AG09319 (cell line): ENCODE measurements around the gene TMEM218.

Source experiments
- DNase-seq: peaks from one replicate; pipeline ENCODE4 v3.0.0-alpha.2; 2010; ENCODE audit warnings: low read depth; ENCODE audit errors: extremely low read depth
- TF ChIP-seq, protein P1 (sequence below): IDR thresholded peaks from 2 replicates; pipeline ENCODE4 v1.5.1; 2011; ENCODE audit warnings: low read depth, mild to moderate bottlenecking, inconsistent platforms, low read length, moderate library complexity

TMEM218 gene

DNA sequence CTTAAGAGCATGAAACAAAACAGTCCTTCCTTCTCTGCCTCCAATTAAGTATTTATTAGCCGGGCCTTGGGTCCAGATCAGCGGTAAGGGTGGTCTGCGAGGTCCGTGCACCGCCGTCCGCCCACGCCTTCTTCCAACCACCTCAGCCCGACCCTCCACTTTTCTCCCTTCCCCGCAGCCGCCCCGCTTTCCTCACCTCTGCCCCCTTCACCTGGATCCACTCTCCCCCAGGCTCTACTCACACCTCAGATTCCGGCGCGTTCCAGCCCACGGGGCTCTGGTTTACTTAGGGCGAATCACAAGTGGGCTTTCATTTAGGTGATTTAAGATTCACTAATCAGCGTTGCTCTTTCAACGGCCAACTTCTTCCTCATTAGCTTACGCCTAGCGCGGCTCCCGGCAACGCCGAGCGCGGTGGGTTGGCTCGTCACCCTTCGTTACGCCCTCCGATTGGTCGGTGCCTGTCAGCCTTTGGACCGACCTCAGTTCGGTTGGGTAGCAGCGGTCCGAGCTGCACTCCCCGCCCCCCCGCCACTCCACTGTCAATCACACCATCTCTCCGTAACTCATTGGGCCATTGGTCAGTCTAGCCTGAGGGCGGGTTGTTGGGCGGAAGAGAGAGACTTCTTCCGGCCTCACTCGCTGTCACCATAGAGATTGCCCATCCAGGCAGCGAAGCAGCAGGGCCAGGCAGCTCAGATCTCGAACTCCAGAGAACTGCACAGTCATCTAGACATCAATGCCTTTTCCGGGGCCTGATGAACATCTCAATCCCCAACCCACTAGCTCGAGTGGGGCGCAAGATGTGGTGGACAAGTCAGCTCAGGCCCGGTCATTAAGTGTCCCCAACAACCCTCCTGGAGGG lies at the start of gene TMEM218:
TMEM218 (minus strand) TSS at position 284 of the 865 bp plus-strand sequence. CDS start 9,385 bp downstream, outside the sequence.
- DNase-seq = peak; percentile 98
- TF ChIP-seq, protein P1, sequence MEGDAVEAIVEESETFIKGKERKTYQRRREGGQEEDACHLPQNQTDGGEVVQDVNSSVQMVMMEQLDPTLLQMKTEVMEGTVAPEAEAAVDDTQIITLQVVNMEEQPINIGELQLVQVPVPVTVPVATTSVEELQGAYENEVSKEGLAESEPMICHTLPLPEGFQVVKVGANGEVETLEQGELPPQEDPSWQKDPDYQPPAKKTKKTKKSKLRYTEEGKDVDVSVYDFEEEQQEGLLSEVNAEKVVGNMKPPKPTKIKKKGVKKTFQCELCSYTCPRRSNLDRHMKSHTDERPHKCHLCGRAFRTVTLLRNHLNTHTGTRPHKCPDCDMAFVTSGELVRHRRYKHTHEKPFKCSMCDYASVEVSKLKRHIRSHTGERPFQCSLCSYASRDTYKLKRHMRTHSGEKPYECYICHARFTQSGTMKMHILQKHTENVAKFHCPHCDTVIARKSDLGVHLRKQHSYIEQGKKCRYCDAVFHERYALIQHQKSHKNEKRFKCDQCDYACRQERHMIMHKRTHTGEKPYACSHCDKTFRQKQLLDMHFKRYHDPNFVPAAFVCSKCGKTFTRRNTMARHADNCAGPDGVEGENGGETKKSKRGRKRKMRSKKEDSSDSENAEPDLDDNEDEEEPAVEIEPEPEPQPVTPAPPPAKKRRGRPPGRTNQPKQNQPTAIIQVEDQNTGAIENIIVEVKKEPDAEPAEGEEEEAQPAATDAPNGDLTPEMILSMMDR = no peak

DNA sequence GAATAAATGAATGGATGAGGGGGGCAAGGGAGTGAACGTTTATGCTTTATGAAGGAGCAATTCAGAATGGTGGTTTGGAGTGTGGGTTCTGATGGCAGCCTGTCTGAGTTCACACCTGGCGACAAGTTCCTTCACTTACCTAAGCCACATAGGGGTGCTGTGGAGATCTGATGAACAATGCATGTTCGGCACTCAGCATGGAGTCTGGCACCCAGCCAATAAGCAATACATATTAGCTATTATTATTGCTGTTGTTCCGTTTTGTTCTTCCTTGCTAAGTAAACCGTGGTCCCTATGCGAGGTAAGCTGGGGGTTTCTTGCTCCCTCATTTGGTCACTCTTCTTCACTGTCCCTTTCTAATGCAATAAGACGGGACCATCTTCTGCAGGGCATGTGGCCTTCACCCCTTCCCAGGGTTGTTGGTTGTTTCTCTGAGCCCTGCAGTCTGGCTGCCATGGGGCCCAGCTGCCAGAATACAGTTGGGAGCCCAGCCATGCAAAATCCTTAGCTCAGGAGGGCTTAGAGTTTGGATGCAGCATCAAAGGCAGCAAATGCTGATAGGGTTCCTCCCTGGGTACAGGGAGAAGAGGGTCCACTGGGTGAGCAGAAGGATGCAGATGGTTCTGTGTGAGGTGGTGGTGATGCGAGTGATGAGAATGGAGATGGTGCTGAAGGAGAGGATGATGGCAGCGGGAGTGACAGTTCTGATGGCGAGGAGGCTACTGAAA lies 46.7 kb upstream of the TMEM218 start:
- no peak for DNase-seq
- TF ChIP-seq, protein P1 = no peak

DNA sequence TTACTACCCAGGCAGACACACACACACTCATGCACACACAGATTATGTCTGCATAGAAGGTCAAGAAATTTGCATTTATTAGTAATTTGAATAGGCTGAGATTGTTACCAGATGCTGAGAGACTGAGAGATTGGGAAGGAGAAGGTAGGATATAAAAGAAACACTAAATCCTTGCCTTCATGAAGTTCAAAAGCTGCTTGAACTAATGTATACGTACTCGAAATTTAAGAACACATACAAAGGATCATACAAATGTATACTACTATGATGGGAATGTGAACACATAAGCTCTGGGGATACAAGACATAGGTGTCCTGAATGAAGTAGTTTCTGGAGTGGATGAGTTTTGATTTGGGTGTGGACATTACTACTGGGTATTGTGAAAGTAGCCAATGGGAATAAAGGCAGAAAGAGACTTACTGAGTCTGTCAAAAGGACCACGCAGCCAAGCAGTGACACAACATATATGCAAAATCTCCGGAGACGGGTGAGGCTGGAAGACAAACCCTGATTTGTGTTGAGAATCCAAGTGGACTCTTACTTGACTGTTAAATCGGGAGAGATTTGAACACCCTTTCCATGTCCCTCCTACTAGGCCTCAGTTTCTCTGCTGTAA lies 45.8 kb upstream of the TMEM218 start:
- TF ChIP-seq, protein P1 = no peak
- no peak for DNase-seq

DNA sequence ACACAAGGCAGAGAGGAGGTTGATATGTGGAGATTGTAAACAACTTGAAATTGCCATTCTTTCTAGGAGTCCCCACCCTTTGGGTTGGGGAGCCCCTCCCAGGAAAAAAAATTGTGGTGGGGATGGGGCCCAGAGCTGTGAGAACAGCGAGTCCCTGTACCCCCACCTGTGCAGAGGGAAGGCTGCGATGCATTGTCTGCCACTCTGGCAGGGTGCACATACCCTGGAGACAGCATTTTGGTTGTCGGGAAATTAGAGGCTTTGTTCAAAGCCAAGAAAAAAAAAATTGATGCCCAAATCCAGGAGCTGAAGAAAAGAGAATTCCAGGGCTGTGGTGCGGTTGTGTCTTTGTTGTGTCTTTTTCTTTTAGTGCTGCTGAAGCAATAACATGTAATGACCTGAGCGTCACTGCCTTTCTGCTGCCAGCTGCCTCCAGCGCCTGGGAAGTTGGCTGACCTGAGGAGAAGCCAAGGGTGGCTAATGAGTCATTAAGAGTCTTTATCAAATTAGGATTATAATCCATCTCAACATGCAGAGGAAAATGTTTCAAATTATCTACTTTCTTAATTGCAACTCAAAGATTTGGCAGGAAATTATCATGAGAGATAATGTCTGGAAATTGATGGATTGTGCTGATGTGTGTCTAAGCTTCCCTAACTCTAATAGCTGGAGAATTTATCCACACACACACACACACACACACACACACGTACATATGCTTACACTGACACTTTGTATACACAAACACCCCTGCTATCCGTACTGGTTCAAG lies 45.1 kb upstream of the TMEM218 start:
- TF ChIP-seq, protein P1 = no peak
- no peak for DNase-seq

DNA sequence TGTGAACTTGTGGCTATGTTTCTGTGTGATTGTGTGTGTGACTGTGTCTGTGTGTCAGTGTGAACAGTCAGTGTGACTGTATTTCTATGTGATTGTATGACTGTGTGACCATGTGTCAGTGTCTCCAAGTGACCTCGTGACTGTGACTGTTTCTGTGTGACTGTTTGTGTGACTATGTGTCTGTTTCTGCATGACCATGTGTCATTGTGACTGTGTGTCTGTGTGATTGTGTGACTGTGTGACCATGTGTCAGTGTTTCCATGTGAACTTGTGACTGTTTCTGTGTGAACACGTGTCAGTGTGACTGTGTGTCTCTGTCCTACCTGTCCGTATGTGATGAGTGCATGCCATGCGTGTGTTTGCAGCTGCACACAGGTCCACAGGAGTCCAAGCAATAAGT lies 44.3 kb upstream of the TMEM218 start:
- TF ChIP-seq, protein P1 = no peak
- DNase-seq = no peak

DNA sequence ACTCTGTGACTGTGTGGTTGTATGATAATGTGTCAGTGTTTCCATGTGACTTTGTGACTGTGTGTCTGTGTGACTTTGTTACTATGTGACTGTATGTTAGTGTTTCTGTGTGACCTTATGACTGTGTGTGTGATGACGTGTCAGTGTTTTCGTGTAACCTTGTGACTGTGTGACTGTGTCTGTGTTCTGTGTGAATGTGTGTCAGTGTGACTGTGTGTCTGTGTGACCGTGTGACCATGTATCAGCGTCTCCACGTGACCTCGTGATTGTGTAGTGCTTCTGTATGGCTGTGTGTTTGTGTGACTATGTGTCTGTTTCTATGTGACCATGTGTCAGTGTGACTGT lies 43.6 kb upstream of the TMEM218 start:
- TF ChIP-seq, protein P1 = no peak
- no peak for DNase-seq
